Right ventricle myocardium inferior (tissue), 1 donor: ENCODE results near the gene IPMK. TPM values are rescaled to one million over a fixed set of nuclear protein-coding genes. Genes with fewer than 3 reads are reported as not detected.
"Not testable (repeated sequence)": the region's sequence is repeated elsewhere in the genome, so short reads cannot be mapped to it uniquely, and the experiment has no call there.

Source experiments
- ATAC-seq: fragments of 200-7000 bp; cut with Tn5 transposase; one replicate; pipeline ENCODE4 v1.9.1; 2020; ENCODE audit warnings: mild to moderate bottlenecking, moderate library complexity
- DNase-seq: peaks from one replicate; pipeline ENCODE4 v3.0.0; 2021; ENCODE audit errors: missing footprints
- intact Hi-C: fragments of 100-400 bp; cut with DNase I; formaldehyde crosslinking; loops from one replicate; pipeline ENCODE4 v1.11.0; 2022
- total RNA-seq: library from RNA; stranded (reverse); fragmentation: NEBNext Ultra II Directional; extraction: Animal tissue kit (Norgen Biotek cat#: 25700); gene quantifications from one replicate; pipeline ENCODE4 v1.2.1, GENCODE V29; 2021
- donor health status: DM: no; HTN: yes; CAD: no; lungs with severe emphysema.

Gene IPMK
- total RNA-seq, 1 donor from 2014 or later, result 2.5 TPM

GRCh38 chr10:58175990-58176900 lies 91.4 kb downstream of the IPMK start:
- intact Hi-C loops, result loop anchor here (2.0 to 10.0 kb wide), 2 partner anchors 115 to 209 kb away; partner anchors contain the start of gene TFAM
- ATAC-seq (no peak), DNase-seq (no peak)

GRCh38 chr10:58174831-58175230 lies 92.9 kb downstream of the IPMK start:
- DNase-seq, result no peak
- intact Hi-C loops, result loop anchor here (10.0 kb wide), 1 partner anchor 210 kb away; the partner anchor contains the start of gene TFAM
- ATAC-seq, result no peak

- DNase-seq (no peak), ATAC-seq (no peak)
- intact Hi-C loops, result loop anchor here (10.0 kb wide), 1 partner anchor 211 kb away; the partner anchor contains the start of gene TFAM
These were observed 94.3 kb downstream of the IPMK start for GRCh38 chr10:58173391-58173790.

GRCh38 chr10:58171146-58171545 lies 96.5 kb downstream of the IPMK start:
- ATAC-seq (no peak), DNase-seq (no peak)
- intact Hi-C loops, result loop anchor here (10.0 kb wide), 1 partner anchor 214 kb away; the partner anchor contains the start of gene TFAM

DNA sequence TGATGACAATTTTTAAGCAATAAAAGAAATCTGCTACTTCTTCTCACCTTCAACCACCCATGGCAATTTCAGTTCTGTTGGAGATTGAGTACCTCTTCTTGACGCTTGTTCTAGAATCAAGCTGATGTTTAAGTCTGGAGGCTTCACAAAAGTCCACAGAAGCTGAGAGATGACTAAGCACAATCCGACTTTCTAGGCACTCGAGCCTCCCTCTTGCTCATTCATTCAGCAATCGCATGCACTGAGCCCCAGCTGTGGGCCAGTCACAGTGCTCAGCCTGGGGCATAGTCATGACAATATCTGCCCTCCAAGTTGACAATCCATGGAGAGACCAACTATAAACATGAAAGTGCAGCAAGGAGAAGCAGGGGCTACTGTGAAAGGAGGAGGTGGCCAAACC lies 103.2 kb downstream of the IPMK start:
- DNase-seq (no peak), ATAC-seq (no peak)
- intact Hi-C loops, result no loop called here

DNA sequence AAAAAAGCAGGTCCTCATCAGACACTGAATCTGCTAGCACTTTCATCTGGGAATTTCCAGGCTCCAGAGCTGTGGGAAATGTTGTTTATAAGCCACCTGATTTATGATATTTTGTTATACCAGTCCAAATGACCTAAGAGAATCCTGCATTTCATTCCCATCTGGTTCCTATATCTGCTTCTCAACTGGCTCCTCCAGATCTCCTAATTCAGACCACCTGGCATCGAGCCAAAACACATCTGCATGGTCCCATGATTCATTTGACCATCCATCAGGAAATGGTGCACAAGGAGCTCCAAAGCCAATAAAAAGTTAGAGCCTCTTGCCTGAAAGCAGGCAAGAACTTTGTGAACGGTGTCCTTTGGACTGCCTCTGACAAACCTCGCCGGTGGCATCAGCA lies 108.9 kb downstream of the IPMK start:
- ATAC-seq (no peak), DNase-seq (no peak)
- intact Hi-C loops, result loop anchor here (10.0 kb wide), 1 partner anchor 814 kb away; no protein-coding TSS in a partner anchor

GRCh38 chr10:58157076-58157766 lies 110.5 kb downstream of the IPMK start:
- intact Hi-C loops, result loop anchor here (10.0 kb wide), 1 partner anchor 812 kb away; no protein-coding TSS in a partner anchor
- ATAC-seq, result no peak
- DNase-seq, result no peak

DNA sequence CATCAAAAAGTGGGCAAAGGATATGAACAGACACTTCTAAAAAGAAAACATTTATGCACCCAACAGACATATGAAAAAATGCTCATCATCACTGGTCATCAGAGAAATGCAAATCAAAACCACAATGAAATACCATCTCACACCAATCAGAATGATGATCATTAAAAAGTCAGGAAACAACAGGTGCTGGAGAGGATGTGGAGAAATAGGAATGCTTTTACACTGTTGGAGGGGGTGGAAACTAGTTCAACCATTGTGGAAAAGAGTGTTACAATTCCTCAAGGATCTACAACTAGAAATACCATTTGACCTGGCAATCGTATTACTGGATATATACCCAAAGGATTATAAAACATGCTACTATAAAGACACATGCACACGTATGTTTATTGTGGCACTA lies 111.8 kb downstream of the IPMK start:
- intact Hi-C loops, result loop anchor here (10.0 kb wide), 1 partner anchor 811 kb away; no protein-coding TSS in a partner anchor
- not testable (repeated sequence) for ATAC-seq, DNase-seq

GRCh38 chr10:58153751-58154150 lies 113.9 kb downstream of the IPMK start:
- no peak for ATAC-seq
- intact Hi-C loops, result loop anchor here (10.0 kb wide), 1 partner anchor 809 kb away; no protein-coding TSS in a partner anchor
- DNase-seq, result no peak

GRCh38 chr10:58152673-58153263 lies 114.9 kb downstream of the IPMK start:
- DNase-seq, result no peak
- no peak for ATAC-seq
- intact Hi-C loops, result loop anchor here (10.0 kb wide), 1 partner anchor 808 kb away; no protein-coding TSS in a partner anchor

- intact Hi-C loops, result loop anchor here (10.0 kb wide), 1 partner anchor 805 kb away; no protein-coding TSS in a partner anchor
- no peak for ATAC-seq
These were observed 117.4 kb downstream of the IPMK start for GRCh38 chr10:58150290-58150689.

GRCh38 chr10:58143944-58144343 lies 123.8 kb downstream of the IPMK start:
- intact Hi-C loops, result no loop called here
- no peak for ATAC-seq

More at GRCh38 chr10:58150290-58150689, 117.4 kb downstream of the IPMK start:
- DNase-seq, result no peak

More at GRCh38 chr10:58143944-58144343, 123.8 kb downstream of the IPMK start:
- DNase-seq, result no peak

Other genes with a start within 250 kb of the IPMK start
- gene CISD1, start 1.3 kb upstream of the IPMK start, total RNA-seq, result 176 TPM
- 55.3 TPM for gene UBE2D1, start 67.1 kb upstream of the IPMK start, total RNA-seq
- gene TFAM, start 117.5 kb upstream of the IPMK start, total RNA-seq, result 32.0 TPM
- gene BICC1, start 245.0 kb upstream of the IPMK start, total RNA-seq, result 8.2 TPM